Central memory CD8-positive, alpha-beta T cell (primary cell): ENCODE measurements around the gene PPP4R3B.

Experiments
- ATAC-seq: fragments of 150-1000 bp; cut with Tn5 transposase; replicated peaks from 2 replicates; pipeline ENCODE4 v1.10.0; 2022; ENCODE audit warnings: mild to moderate bottlenecking, moderate FRiP score, moderate number of reproducible peaks; ENCODE audit not compliant: poor library complexity, severe bottlenecking; ENCODE audit errors: extremely low read depth
- DNase-seq, 2 donors: peaks; one replicate each; pipeline ENCODE4 v3.0.0; 2021; ENCODE audit warnings: low spot score in 2 of 2
- H3K27ac Mint-ChIP-seq: one replicate; pipeline ENCODE4 v1.8.0; 2022; ENCODE audit warnings: low read depth, mild to moderate bottlenecking, moderate library complexity, mixed read lengths
- H3K27me3 Mint-ChIP-seq: one replicate; pipeline ENCODE4 v1.8.0; 2022; ENCODE audit warnings: mixed read lengths
- H3K36me3 Mint-ChIP-seq: one replicate; pipeline ENCODE4 v1.8.0; 2022; ENCODE audit warnings: mild to moderate bottlenecking, moderate library complexity, mixed read lengths; ENCODE audit not compliant: insufficient read depth
- H3K4me1 Mint-ChIP-seq: one replicate; pipeline ENCODE4 v1.8.0; 2022; ENCODE audit warnings: mixed read lengths
- H3K4me3 Mint-ChIP-seq: one replicate; pipeline ENCODE4 v1.8.0; 2022; ENCODE audit warnings: mild to moderate bottlenecking, moderate library complexity, mixed read lengths
- H3K9me3 Mint-ChIP-seq: one replicate; pipeline ENCODE4 v1.8.0; 2022; ENCODE audit warnings: mixed read lengths

Gene PPP4R3B

DNA sequence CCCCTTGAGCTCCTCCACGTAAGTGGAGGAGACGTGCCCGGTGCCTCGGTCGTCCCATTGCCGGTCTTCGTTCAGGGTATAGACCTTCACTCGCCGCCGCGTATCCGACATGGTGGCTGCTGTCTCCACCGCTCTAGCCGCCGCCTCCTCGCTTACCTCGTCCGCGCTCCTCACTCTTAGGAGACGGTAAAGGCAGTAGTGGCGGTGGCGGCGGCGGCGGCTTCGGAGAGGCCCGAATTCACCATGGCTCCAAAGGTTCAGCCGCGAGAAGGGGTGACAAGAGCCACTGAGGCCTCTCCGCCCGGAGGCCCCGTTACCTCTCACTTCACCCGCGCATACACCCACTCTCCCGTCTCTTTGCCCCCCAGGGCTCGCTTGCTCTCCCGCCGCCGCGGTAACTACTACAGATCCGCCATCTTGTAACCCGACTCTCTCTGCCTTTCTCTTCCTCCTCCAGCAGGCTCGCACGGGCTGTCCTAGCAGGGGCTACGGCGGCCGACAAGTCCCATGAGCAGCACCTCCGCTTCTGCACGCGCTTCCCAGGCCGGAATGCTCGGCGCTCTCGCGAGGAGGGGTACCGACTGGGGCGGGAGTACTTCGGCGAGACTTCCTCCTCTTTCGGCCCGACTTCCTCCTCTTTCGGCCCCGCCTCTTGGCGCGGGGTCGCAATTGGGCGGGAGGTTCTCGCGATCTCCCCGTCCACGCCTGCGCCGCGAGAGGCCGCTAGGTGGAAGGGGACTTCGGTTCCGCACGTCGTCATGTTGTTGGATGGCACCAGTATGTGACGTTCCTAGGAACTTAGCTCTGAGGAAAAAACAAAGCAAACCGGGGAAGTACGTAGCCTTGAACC, at the start of gene PPP4R3B:
Gene PPP4R3B, minus strand, starts transcription at position 448 of the 850 bp plus-strand sequence. Its CDS starts 337 bp downstream, at position 111.
- peak; percentile 85 for ATAC-seq
- Mint-ChIP-seq H3K4me1 (peaks cover 24% of the 10 kb centered on the region), H3K9me3 (no peaks in the 10 kb centered on the region), H3K36me3 (peaks cover 33% of the 10 kb centered on the region), H3K4me3 (no peak within 1 kb of the TSS), H3K27me3 (no peaks in the 10 kb centered on the region), H3K27ac (no peak within 1 kb of the TSS)
- peak; percentile 93 to 99 for DNase-seq

GRCh38 chr2:55653255-55653654, 35.8 kb upstream of the PPP4R3B start:
- DNase-seq (no peak), ATAC-seq (no peak)
- Mint-ChIP-seq H3K27me3 (no peaks in the 10 kb centered on the region), H3K9me3 (no peaks in the 10 kb centered on the region), H3K4me1 (no peaks in the 10 kb centered on the region), H3K4me3 (no peak overlapping the region), H3K36me3 (peaks cover 29% of the 10 kb centered on the region), H3K27ac (no peak overlapping the region)

- H3K27me3 Mint-ChIP-seq, result no peaks in the 10 kb centered on the region
- ATAC-seq, result no peak
These were observed 31.8 kb upstream of the PPP4R3B start for GRCh38 chr2:55649211-55649610.

GRCh38 chr2:55636831-55637230, 19.4 kb upstream of the PPP4R3B start:
- H3K27me3 Mint-ChIP-seq, result no peaks in the 10 kb centered on the region
- ATAC-seq (no peak), DNase-seq (no peak)
- no peaks in the 10 kb centered on the region for H3K9me3 Mint-ChIP-seq
- H3K4me3 Mint-ChIP-seq, result no peak overlapping the region
- H3K27ac Mint-ChIP-seq, result no peak overlapping the region
- H3K36me3 Mint-ChIP-seq, result peaks cover 41% of the 10 kb centered on the region
- no peaks in the 10 kb centered on the region for H3K4me1 Mint-ChIP-seq

More at GRCh38 chr2:55649211-55649610, 31.8 kb upstream of the PPP4R3B start:
- no peaks in the 10 kb centered on the region for H3K9me3 Mint-ChIP-seq
- no peak for DNase-seq
- no peak overlapping the region for H3K4me3 Mint-ChIP-seq
- peak overlapping the region; percentile 60 for H3K27ac Mint-ChIP-seq
- peaks cover 25% of the 10 kb centered on the region for H3K36me3 Mint-ChIP-seq
- H3K4me1 Mint-ChIP-seq, result no peaks in the 10 kb centered on the region

GRCh38 chr2:55628931-55629330, 11.5 kb upstream of the PPP4R3B start:
- peaks cover 51% of the 10 kb centered on the region for H3K4me1 Mint-ChIP-seq
- no peak overlapping the region for H3K4me3 Mint-ChIP-seq
- H3K27me3 Mint-ChIP-seq, result no peaks in the 10 kb centered on the region
- H3K9me3 Mint-ChIP-seq, result no peaks in the 10 kb centered on the region
- H3K27ac Mint-ChIP-seq, result no peak overlapping the region
- no peak for DNase-seq
- ATAC-seq, result no peak
- H3K36me3 Mint-ChIP-seq, result peaks cover 14% of the 10 kb centered on the region

DNA sequence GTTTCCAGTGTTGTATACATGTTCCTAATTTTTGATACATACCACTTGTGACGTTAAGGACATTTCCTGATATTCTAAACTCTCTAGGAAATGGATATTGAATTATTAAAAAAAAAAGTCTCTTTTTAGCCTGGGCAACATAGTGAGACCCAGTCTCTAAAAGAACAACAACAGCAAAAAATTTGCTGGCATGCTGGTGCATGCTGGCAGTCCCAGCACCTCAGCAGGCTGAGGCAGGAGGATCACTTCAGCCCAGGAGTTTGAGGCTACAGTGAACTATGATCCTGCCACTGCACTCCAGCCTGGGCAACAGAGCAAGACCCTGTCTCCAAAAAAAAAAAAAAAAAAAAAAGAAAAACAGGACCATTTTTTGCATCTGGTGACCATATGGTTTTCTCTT, 10.5 kb upstream of the PPP4R3B start:
- H3K4me3 Mint-ChIP-seq, result no peak overlapping the region

GRCh38 chr2:55621802-55622201, 4.4 kb upstream of the PPP4R3B start:
- no peaks in the 10 kb centered on the region for H3K27me3 Mint-ChIP-seq
- peaks cover 19% of the 10 kb centered on the region for H3K36me3 Mint-ChIP-seq
- H3K4me3 Mint-ChIP-seq, result no peak overlapping the region
- H3K4me1 Mint-ChIP-seq, result peaks cover 43% of the 10 kb centered on the region
- no peak for DNase-seq
- no peak overlapping the region for H3K27ac Mint-ChIP-seq
- ATAC-seq, result no peak
- H3K9me3 Mint-ChIP-seq, result no peaks in the 10 kb centered on the region

More for the DNA sequence above, 10.5 kb upstream of the PPP4R3B start:
- Mint-ChIP-seq H3K9me3 (no peaks in the 10 kb centered on the region), H3K27me3 (no peaks in the 10 kb centered on the region), H3K27ac (no peak overlapping the region), H3K4me1 (peaks cover 62% of the 10 kb centered on the region), H3K36me3 (peaks cover 13% of the 10 kb centered on the region)
- no peak for ATAC-seq
- no peak for DNase-seq

- no peak for ATAC-seq
These were observed 2.8 kb upstream of the PPP4R3B start for GRCh38 chr2:55620123-55620779.

DNA sequence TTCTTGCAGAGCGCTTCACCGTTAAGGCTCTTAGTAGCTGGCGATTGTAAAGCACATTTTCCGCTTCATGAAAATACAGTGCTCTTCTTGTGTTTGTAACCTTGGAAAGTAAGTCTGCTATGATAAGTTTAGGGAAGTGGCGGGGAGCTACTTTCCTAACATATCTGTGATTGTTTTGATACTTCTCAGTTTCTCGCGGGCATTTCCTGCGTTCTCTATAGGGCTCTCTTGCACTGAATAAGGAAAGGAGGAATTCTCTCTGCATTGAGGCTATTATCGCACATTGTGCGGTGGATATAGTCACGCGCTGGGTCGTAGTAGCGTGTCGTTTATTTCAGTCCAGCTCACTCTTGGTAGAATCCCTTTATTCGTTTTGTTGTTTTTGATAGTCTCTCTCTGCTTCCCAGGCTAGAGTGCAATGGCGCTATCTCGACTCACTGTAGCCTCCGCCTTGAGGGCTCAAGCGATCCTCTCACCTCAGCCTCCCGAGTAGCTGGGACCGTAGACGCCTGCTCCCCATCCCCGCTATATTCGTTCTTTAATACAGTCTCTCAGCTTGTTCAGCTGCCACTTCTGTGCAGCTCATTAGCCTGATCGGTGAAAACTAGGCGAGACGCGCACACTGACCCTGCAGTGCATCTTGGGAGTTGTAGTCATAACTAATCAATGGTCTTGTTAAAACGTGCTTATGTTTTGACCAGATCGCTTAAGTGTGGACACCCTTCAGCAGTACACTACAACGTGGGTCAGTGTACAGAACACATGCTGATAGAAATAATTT, 1.0 kb upstream of the PPP4R3B start:
- peaks cover 28% of the 10 kb centered on the region for H3K36me3 Mint-ChIP-seq
- peak; percentile 4 for ATAC-seq
- H3K27ac Mint-ChIP-seq, result no peak overlapping the region
- H3K27me3 Mint-ChIP-seq, result no peaks in the 10 kb centered on the region
- DNase-seq, result peak; percentile 18 to 36
- H3K4me1 Mint-ChIP-seq, result peaks cover 33% of the 10 kb centered on the region
- H3K4me3 Mint-ChIP-seq, result no peak overlapping the region
- no peaks in the 10 kb centered on the region for H3K9me3 Mint-ChIP-seq

More at GRCh38 chr2:55620123-55620779, 2.8 kb upstream of the PPP4R3B start:
- Mint-ChIP-seq H3K27me3 (no peaks in the 10 kb centered on the region), H3K4me3 (no peak overlapping the region), H3K27ac (peak overlapping the region; percentile 58), H3K36me3 (peaks cover 22% of the 10 kb centered on the region), H3K9me3 (no peaks in the 10 kb centered on the region), H3K4me1 (peaks cover 35% of the 10 kb centered on the region)
- DNase-seq, result no peak

GRCh38 chr2:55618025-55618274, 528 bp upstream of the PPP4R3B start:
- no peaks in the 10 kb centered on the region for H3K9me3 Mint-ChIP-seq
- ATAC-seq (peak; percentile 3), DNase-seq (no peak)
- H3K36me3 Mint-ChIP-seq, result peaks cover 31% of the 10 kb centered on the region
- H3K27ac Mint-ChIP-seq, result no peak overlapping the region
- H3K4me3 Mint-ChIP-seq, result no peak overlapping the region
- H3K4me1 Mint-ChIP-seq, result peaks cover 29% of the 10 kb centered on the region
- no peaks in the 10 kb centered on the region for H3K27me3 Mint-ChIP-seq

DNA sequence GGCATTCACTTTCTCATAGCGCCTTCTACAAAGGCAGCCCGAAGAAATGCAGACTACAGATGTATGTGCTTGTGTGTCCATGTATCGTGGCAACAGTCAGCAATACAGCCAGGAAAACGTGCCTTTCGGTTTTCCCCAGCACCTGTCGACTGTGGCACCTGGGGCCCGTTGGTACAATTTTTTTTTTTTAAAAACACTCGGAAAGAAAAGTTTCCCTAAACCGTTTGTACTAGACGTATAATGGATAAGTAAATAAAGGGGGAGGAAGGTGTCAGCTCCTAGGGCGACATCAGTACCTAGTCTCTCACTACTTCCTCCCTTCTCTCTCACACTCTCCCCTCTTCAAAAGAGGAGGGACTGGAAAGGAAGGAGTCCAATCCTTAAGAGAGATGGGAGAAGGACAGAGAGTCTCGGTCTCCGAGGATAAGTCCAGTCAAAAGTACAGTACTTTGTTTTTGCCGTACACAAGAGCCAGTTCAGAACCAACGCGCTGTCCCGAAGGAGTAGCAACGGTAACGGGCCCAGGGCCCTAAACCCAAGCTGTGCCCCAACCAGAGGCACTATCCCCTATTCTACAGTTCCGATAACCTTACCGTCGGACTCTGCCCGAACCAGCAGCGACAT, 759 bp downstream of the PPP4R3B start:
- Mint-ChIP-seq H3K27me3 (no peaks in the 10 kb centered on the region), H3K9me3 (no peaks in the 10 kb centered on the region), H3K4me1 (peaks cover 20% of the 10 kb centered on the region), H3K36me3 (peaks cover 40% of the 10 kb centered on the region), H3K27ac (no peak overlapping the region), H3K4me3 (no peak overlapping the region)
- DNase-seq, result peak; percentile 15 to 51
- peak; percentile 15 for ATAC-seq

DNA sequence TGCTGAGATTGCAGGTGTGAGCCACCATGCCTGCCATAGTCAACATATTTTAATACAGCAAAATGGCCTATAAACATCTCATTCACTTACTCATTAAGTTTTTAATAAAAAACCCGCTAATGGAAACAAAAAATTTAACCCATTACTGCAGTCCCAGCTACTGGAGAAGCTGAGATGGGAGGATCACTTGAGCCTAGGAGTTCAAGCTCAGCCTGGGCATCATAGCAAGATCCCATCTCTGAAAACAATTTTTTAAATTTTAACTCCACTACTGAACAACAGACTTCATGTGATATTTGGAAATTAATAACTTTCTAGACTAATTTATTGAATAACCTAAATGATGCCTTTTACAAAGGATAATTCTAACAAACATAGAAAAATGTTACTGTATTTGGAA, 5.4 kb downstream of the PPP4R3B start:
- DNase-seq (no peak), ATAC-seq (no peak)
- Mint-ChIP-seq H3K9me3 (no peaks in the 10 kb centered on the region), H3K4me3 (no peak overlapping the region), H3K27ac (no peak overlapping the region), H3K4me1 (peaks cover 47% of the 10 kb centered on the region), H3K36me3 (peaks cover 51% of the 10 kb centered on the region), H3K27me3 (no peaks in the 10 kb centered on the region)
